ENCODE measurements around the gene YJU2.

DNA sequence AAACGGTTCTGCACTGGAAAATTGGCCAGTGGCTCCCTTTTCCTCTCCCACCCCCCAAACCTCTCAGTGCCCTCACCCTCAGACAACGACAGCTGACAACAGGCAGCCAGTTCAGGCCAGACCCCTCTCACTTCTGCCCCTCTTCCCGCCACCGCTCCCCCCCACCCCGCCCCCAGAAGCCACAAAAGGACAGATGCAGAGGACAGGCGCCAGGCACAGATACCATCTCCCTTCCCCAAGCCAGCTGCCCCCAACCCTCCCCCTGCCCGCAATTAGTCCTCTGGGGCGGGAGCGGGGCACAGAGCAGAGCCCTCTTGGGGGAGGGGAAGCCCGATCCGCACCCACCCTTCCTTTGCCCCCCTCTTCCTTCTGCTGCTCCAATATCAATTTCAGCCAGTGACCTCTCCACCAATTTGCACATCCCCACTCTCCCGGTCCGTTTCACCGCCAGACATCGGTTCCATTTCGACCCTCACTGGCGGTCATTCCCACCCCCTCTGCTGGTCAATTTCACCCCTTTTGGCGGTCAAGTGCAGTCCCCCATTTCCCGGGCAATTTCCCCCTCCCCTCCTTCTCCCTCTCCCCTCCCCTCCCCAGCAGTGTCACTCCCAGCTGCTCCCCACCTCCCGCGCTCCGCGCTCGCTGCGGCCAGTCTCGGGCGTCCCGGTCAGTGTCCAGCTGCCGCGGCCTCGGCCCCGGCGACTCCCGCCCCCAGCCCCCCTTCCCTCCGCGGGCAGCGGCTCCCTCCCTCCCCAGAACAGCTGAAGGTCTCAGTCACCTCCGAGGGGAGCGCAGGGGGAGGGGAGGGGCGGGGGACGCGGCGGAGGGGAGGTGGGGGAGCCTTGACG lies 31.8 kb downstream of the YJU2 start, which contains the start of gene SHD:
- no peak for TF ChIP-seq MAX (IDR thresholded peaks at IDR 0.05)
- TF ChIP-seq ZNF34 (CRISPR knock-in tag; IDR thresholded peaks at IDR 0.05; ENCODE audit: borderline replicate concordance): no peak
- TF ChIP-seq POLR2AphosphoS2 (IDR thresholded peaks at IDR 0.05; ENCODE audit: low read depth, low read length): no peak
- TF ChIP-seq BCL6 (CRISPR knock-in tag; IDR thresholded peaks at IDR 0.05): no peak
- no peak for TF ChIP-seq SP140L (CRISPR knock-in tag; IDR thresholded peaks at IDR 0.05; ENCODE audit: borderline replicate concordance)
- TF ChIP-seq, protein P1, sequence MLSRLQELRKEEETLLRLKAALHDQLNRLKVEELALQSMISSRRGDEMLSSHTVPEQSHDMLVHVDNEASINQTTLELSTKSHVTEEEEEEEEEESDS (CRISPR knock-in tag; IDR thresholded peaks at IDR 0.05; ENCODE audit: borderline replicate concordance): no peak
- no peak for TF ChIP-seq ATF7-NPFF (CRISPR knock-in tag; IDR thresholded peaks at IDR 0.05; ENCODE audit: low read depth)
- no peak for TF ChIP-seq POLR2AphosphoS5 (IDR thresholded peaks at IDR 0.05; ENCODE audit: low read depth, low read length)
- TF ChIP-seq, protein P2, sequence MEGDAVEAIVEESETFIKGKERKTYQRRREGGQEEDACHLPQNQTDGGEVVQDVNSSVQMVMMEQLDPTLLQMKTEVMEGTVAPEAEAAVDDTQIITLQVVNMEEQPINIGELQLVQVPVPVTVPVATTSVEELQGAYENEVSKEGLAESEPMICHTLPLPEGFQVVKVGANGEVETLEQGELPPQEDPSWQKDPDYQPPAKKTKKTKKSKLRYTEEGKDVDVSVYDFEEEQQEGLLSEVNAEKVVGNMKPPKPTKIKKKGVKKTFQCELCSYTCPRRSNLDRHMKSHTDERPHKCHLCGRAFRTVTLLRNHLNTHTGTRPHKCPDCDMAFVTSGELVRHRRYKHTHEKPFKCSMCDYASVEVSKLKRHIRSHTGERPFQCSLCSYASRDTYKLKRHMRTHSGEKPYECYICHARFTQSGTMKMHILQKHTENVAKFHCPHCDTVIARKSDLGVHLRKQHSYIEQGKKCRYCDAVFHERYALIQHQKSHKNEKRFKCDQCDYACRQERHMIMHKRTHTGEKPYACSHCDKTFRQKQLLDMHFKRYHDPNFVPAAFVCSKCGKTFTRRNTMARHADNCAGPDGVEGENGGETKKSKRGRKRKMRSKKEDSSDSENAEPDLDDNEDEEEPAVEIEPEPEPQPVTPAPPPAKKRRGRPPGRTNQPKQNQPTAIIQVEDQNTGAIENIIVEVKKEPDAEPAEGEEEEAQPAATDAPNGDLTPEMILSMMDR (CRISPR knock-in tag; IDR thresholded peaks at IDR 0.05): no peak
- TF ChIP-seq TERF1 (CRISPR knock-in tag; IDR thresholded peaks at IDR 0.05): no peak
- TF ChIP-seq ZNF451 (CRISPR knock-in tag; IDR thresholded peaks at IDR 0.05): no peak
- no peak for TF ChIP-seq JUN (CRISPR knock-in tag; IDR thresholded peaks at IDR 0.05)
- TF ChIP-seq CC2D1A (CRISPR knock-in tag; IDR thresholded peaks at IDR 0.05): no peak
